Measurements from ENCODE around the gene POMGNT2.
"Not testable (repeated sequence)": the region's sequence is repeated elsewhere in the genome, so short reads cannot be mapped to it uniquely, and the experiment has no call there.

- TF ChIP-seq POLR2A (IDR thresholded peaks at IDR 0.05; ENCODE audit: low read length); GATA1 (IDR thresholded peaks at IDR 0.05; ENCODE audit: low read depth, low read length): not testable (repeated sequence)
Observed at GRCh38 chr3:43045079-43045478, 60.8 kb downstream of the POMGNT2 start.

Measured in erythroblast (primary cell).